Left lobe of liver (tissue), 2 donors: ENCODE measurements around the gene CCDC137. TPM values are rescaled to one million over a fixed set of nuclear protein-coding genes. Genes with fewer than 3 reads are reported as not detected.
"Not testable (repeated sequence)": the region's sequence is repeated elsewhere in the genome, so short reads cannot be mapped to it uniquely, and the experiment has no call there.

Experiments used
- ATAC-seq: fragments of 200-7000 bp; cut with Tn5 transposase; one replicate; pipeline ENCODE4 v1.9.1; 2020; ENCODE audit warnings: mild to moderate bottlenecking, moderate library complexity
- DNase-seq: peaks from one replicate; pipeline ENCODE4 v3.0.0-alpha.2; 2020; ENCODE audit warnings: low spot score
- total RNA-seq: library from RNA; stranded (reverse); gene quantifications from one replicate; pipeline ENCODE4 v1.2.1, GENCODE V29; 2021
- donor health status: DM: no; HTN: no; CAD: no; lungs with moderate emphysema.
- donor health status: DM: no; HTN: yes; CAD: no.

The CCDC137 gene
- total RNA-seq, 1 donor from 2014 or later = 7.0 TPM

GRCh38 chr17:81648707-81649085 lies 17.8 kb upstream of the CCDC137 start:
- ATAC-seq (no peak), DNase-seq (no peak)

- ATAC-seq = no peak
- no peak for DNase-seq
Observed at GRCh38 chr17:81650951-81651350, 15.6 kb upstream of the CCDC137 start.

GRCh38 chr17:81651692-81652091 lies 14.8 kb upstream of the CCDC137 start:
- ATAC-seq = peak; percentile 4

GRCh38 chr17:81652906-81653771 lies 13.4 kb upstream of the CCDC137 start:
- DNase-seq (no peak), ATAC-seq (peak; percentile 9)

More at GRCh38 chr17:81651692-81652091, 14.8 kb upstream of the CCDC137 start:
- DNase-seq = no peak

GRCh38 chr17:81655378-81656117 lies 11.0 kb upstream of the CCDC137 start:
- DNase-seq (no peak), ATAC-seq (peak; percentile 8)

GRCh38 chr17:81656118-81656743 lies 10.3 kb upstream of the CCDC137 start, which contains the start of gene PDE6G:
PDE6G (minus strand) TSS chr17:81656542; CDS start chr17:81653305, 3,237 bp downstream.
- peak; percentile 6 for ATAC-seq
- DNase-seq = no peak

- no peak for ATAC-seq
Observed at GRCh38 chr17:81656835-81657234, 9.7 kb upstream of the CCDC137 start.

GRCh38 chr17:81659038-81659437 lies 7.5 kb upstream of the CCDC137 start:
- ATAC-seq (no peak), DNase-seq (no peak)

More at GRCh38 chr17:81656835-81657234, 9.7 kb upstream of the CCDC137 start:
- no peak for DNase-seq

- DNase-seq (no peak), ATAC-seq (no peak)
Observed at GRCh38 chr17:81660441-81660840, 6.1 kb upstream of the CCDC137 start.

- DNase-seq (no peak), ATAC-seq (no peak)
Observed at GRCh38 chr17:81662002-81662401, 4.5 kb upstream of the CCDC137 start.

GRCh38 chr17:81664051-81664470 lies 2.5 kb upstream of the CCDC137 start:
- no peak for DNase-seq
- no peak for ATAC-seq

- peak; percentile 7 for ATAC-seq
- no peak for DNase-seq
Observed at GRCh38 chr17:81665205-81666091, 1.1 kb upstream of the CCDC137 start.

- ATAC-seq (peak; percentile 21), DNase-seq (no peak)
Observed at GRCh38 chr17:81666092-81666341, 520 bp upstream of the CCDC137 start.

- DNase-seq (no peak), ATAC-seq (no peak)
Observed at GRCh38 chr17:81667754-81668153, 1.2 kb downstream of the CCDC137 start.

GRCh38 chr17:81672504-81672903 lies 6.0 kb downstream of the CCDC137 start:
- ATAC-seq = no peak
- DNase-seq = no peak

GRCh38 chr17:81672954-81673353 lies 6.4 kb downstream of the CCDC137 start:
- DNase-seq = no peak
- no peak for ATAC-seq

GRCh38 chr17:81673561-81674258 lies 7.2 kb downstream of the CCDC137 start:
- ATAC-seq (no peak), DNase-seq (no peak)

GRCh38 chr17:81675515-81676221 lies 9.1 kb downstream of the CCDC137 start:
- not testable (repeated sequence) for DNase-seq, ATAC-seq

GRCh38 chr17:81676906-81677305 lies 10.4 kb downstream of the CCDC137 start:
- peak; percentile 67 for DNase-seq
- peak; percentile 78 for ATAC-seq
